ENCODE results near the gene VSIG1.
A peak's percentile ranks its signal among the peaks of the same experiment; 100 is the strongest.

The VSIG1 gene

DNA sequence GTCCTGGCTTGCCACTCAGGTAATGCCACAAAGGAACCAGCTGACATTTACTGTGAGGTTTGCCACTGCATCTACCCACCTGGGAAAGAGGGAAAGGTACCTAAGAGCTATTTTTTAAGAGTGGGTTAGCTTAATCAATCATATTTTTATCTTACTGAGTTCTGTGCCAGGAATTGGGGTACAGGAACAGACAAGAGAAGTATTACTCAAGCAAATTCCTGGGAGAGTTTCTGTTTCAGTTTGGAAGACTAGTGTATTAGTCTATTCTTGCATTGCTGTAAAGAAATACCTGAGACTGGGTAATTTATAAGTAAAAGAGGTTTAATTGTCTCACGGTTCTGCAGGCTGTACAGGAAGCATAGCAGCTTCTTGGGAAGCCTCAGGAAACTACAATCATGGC is 23.3 kb downstream of the VSIG1 start:
- no peak for DNase-seq

DNA sequence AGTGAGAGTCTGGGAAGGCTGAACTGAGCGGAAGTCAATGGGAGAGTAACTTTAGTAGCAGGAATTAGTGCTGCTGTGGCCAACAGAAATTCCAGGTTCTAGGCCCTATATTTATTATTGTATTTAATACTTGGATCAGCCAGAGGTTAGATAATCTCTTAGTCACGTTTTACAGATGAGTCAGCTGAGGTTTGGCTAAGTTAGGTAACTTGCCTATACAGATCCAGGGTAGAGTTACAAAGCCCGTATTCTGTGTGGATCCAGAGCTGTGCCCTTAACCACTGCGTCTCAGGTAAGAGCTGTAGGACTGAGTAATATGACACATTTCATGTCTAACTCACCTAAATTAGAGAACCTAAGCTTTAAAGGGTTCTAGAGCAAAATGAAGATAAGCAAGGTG is 26.0 kb downstream of the VSIG1 start:
- DNase-seq, result no peak

DNA sequence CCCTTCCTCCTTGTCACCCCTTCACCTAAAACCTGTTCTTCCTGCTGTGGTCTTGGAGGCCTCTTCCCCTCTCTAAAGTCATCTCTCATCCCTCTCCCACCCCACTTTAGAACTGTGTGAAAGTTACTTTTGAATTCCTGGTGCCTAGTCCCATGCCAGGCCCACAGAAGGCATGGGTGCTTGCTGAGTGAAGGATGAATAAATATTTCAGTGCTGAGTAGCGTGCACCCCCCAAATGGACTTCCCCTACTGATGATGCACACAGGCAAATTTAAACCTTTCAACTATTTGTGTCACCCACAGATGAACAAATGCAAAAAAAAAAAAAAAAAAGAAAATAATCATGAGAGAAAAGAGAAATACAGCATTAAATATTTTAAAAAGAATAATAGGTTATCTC is 26.7 kb downstream of the VSIG1 start:
- DNase-seq, result no peak

DNA sequence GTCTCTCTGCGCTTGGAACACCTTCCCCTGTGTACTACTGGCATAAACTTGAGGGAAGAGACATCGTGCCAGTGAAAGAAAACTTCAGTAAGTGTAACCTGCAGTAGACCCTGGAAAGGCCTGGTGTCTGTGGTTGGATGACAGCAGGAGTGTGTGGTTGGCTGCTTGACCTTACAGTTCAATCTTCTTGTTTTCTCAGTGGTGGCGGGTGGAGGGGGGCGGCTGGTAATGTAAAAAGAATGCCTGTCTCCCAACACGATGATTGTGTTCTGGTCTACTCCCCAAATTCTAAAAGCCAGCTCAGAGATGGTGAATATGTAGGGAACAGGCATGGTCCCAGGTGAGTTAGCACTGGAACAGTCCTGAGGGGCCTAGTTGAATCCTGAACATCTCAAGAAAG is 27.9 kb downstream of the VSIG1 start:
- no peak for DNase-seq

DNA sequence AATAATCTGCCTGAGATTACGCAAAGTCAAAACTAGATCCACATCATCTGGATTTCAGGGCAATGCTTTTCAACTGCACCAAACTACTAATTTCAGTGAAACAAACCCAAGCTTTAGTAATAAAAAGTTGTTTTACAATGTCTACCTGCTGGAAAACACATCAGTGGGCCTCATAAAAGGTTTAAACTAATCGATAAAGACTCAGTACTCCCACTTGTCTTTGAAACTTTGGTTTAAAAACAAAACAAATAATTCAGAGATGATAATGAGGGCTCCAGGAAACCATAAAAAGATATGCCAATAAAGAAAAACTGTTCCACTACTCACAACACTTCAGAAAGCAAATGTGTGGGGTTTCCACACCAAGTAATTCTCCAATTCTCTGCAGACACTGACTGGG is 36.2 kb downstream of the VSIG1 start:
- DNase-seq, result no peak

DNA sequence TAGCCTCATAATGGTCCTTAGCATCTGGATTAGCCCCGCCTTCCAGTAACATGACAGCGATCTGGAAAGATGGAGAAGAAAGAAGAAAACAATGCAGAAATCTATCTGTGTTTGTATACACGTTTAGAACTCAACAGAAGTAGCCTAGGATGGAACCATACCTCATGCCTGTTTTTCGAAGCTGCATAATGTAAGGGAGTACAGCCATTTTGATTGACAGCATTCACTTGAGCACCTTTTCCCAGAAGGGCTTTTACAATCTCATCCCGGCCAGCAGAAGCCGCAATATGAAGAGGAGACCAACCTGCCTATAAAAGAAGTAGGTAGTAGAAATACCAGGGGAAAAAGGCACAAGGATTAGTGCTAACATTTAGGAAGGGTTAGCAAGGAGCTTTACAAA is 42.9 kb downstream of the VSIG1 start:
- DNase-seq, result no peak

DNA sequence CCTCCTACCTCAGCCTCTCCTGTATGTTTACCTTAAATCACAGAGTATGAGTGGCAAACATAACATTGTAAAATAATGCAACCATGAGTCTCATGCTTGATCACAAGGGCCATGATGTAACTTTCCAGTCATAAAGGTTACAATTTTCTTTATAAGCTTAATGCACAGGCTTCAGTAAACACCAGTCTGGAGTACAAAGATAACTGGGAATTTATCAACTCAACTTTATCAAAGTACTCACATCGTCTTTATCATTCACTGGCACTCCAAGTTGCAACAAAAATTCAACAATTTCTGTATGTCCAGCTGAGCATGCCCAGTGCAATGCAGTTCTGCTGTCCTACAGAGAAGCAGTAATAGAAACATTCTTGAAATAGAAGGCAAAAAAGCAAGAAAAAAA is 43.6 kb downstream of the VSIG1 start:
- DNase-seq, result no peak

DNA sequence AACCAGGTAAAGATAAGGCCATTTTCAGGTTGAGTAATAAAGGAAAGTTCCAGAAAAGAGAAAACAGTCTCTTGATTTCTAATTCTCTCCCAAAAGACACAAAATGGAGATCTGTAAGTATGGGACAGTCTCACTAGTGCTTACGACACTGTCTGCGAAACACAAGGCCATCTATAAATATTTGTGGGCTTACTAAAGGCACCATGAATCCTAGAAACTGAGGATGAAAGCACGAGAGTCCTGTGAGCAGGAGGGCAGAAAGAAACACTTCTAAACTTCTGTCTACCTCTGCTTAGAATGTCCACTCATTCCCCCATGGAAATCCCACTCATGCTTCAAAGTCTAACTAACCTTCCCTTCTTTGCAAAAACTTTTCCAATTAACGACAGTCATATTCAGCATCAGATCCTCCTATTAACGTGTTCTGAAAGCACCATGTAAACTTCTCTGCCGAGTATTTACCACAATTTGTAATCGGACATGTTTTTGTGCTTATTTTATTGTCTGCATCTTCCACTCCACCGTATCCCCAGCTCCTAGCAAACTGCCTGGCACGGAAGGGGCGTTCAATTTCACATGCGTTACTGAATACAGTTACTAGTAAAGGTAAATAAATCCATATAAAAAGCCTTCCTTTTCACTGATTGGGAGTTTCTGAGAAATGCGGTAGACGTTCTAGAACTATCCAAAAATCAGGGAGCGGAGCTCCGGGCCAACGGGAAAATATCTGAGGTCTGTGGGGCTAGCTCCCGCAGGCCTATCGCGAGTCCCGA is 45.8 kb downstream of the VSIG1 start:
- no peak for DNase-seq

DNA sequence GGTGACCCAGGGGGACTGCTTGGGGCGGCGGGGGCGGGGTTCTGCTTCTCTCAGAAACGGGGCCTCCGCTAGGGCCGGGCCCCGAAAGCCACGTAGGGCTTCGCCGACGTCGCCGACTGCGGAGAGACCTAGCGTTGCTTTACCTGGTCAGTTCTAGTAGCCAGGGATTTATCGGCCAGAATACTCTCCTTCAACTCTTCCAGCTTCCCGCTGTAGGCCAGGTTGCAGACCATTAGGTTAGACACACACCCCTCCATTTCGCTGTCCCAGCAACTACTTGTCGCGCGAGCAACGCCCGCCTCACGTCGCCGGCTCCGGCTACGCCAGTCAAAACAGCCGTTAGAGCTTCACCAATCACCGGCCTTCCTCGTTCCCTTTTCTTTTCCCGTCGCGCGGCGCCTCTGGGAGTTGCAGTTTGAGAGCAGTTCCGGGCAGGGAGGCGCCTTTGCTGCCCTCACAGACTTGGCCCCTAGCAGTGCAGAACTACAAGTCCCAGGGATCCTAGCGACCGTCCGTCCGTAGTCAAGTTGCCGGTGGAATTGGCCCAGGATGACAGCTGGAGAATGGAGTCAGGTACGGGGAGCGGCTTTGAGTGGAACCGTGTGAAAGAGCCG is 46.5 kb downstream of the VSIG1 start, which contains the start of the genes ATG4A and PSMD10:
TSS of gene ATG4A (plus strand) at position 515 of the 614 bp plus-strand sequence. CDS start at position 564, 49 bp downstream.
TSS of gene PSMD10 (minus strand) at position 279 of the 614 bp plus-strand sequence. CDS start at position 257, 22 bp downstream.
- peak; percentile 86 for DNase-seq

DNA sequence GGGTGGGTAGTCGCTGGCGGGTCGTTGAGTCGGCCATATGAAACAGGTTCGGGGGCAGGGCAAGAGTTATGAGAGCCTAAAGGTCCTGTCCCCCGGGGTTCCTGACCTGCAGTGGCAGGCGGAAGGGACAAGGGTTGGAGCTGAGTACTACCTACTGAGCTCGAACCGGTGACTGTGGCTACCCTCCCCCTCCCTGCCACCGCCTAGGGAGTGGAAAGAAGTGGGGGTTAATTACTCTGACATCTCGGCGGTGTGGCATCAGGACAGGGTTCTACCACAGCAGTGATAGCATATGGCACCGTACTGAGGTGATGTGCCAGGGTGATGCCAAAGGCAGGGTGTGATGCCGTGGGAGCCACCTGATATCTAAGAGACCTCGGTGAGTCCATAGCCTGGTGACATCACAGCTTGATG is 47.0 kb downstream of the VSIG1 start:
- no peak for DNase-seq

DNA sequence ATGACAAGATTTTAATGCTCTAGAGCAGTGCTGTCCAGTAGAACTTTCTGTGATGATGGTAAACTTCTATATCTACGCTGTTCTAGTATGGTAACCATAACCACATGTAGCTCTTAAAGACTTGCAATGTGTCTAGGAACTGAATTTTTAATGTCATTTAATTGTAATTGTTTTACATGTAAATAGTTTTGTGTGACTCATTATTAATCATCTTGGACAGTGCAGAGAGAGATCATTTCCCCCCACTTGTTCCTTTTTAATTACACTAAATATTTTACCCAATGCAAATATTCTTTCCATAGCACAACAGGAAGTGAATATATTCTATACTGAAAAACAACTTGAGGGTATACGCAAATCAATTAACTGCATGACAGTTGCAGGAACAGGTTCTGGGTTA is 52.5 kb downstream of the VSIG1 start:
- no peak for DNase-seq

DNA sequence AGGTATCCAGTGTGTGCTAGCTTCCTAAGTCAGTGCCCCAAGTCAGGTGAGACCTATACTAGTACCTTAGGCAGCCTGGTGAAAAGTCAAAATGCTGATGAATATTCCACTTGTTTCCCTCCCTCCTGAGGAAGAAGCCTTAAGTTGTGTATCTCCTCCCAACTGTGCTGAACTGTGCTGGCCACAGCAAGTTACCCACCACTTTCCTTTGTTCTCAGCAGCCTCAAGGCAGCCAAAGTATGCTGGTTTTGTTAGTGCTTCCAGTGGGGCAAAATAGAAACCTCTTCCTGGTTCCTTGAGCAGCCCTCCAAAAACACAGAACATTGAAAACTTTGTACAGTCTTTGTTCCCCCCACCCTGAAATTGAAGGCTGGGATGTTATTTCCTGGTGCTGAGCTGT is 60.6 kb downstream of the VSIG1 start:
- DNase-seq, result no peak

DNA sequence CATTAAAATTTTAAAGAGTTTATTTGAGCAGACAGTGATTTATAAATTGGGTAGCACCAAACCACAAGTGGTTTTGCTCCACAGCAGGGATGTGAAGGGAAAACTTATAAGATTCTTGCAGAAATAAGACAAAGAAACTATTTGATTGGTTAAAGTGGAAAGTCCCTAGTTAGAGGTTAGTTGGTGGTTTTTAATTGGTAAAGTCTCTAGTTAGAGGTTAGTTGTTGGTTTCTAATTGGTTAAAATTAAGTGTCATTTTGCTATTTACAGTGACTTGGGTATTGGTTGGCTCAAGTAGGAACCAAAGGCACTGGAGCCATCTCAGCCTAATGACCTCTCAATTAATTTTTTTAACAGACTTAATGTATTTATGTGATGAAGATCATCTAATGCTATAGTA is 69.7 kb downstream of the VSIG1 start:
- no peak for DNase-seq

DNA sequence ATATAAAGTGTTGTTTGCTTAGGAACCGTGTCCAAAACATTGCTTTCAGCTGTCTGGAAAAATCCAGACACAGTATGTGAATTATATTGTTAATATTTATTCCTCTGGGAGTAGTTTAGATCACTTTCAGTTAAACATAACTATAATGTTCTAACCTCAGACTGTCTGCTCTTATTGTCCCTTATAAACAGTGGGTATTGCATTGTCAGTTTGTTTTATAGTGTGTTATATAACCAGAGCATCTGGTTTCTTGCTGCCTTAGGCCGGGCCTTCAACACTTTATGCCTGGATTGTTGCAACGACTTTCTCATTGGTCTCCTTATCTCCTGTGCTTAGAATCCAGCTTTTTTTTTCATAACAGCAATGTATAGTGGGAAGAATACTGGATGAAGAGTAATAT is 73.1 kb downstream of the VSIG1 start:
- no peak for DNase-seq

DNA sequence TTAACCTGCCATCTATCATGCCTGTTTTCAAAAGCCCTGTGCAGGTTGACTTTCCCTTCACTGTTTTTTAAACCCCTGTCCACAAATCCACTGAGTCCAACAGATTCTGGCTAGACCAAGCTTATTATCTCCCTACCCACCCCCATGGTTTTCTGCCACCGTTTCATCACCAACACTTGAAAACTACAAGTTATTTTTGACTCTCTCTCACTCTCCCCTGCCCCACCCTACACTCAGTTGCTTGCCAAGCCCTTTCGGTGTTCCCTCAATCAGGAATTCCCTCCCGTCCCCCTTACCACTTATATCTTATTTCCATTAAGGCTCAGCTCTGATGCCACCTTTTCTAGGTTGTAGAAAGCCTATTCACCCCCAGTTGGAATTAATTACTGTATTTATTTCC is 76.4 kb downstream of the VSIG1 start:
- no peak for DNase-seq

DNA sequence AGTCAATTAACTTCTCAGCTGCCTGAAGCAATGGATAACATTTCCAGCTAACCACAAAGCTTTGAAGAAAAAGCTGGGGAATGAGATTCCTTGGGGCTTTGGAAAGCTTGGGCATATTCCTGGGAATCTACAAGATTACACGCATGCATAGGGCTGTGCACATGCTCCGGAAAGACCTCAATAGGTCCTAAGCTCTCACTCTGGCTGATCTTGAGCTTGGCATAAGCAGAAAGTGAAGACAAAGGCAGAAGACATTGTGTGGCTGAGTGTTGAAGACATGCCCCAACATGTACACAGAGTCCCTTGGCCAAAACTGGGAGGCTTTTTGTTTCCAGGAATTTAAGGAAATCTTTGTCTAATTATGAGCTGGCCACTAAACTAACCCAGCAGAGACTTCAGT is 77.9 kb downstream of the VSIG1 start:
- no peak for DNase-seq

DNA sequence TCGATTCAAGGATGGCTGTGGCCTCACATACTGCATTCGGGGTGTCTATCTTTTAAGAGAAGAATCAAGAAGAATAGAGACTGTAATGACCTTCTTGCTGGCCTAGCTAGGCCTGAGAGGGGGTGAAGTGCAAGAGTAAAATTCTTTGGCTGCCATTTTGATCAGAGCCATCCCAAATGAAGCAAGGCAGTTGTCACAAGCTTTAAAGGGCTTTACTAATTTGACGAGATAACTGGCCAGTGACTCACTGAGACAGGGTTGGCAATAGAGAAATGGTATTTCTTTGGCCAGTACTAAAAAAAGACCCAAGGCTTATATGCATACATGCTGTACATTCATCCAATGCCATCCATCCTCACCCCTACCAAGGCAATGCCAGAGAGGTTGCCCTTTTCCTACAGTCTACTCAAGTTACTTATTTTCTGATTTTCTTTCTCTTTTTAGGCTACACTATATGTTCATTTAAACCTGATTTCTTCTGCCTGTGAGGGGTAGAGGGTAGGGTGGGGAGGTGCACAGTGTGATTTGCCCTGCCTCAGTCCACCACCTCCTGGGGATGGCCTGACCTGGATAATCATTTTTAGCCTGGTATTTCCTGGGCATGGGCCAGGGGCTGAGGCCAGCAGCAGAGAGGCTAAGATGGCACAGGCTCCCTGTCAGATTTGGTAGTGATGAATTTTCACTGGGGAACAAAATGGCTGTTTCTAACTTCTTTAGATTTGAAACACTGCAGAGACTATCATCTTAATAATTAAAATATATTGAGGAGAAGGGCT is 78.9 kb downstream of the VSIG1 start:
- DNase-seq, result no peak

DNA sequence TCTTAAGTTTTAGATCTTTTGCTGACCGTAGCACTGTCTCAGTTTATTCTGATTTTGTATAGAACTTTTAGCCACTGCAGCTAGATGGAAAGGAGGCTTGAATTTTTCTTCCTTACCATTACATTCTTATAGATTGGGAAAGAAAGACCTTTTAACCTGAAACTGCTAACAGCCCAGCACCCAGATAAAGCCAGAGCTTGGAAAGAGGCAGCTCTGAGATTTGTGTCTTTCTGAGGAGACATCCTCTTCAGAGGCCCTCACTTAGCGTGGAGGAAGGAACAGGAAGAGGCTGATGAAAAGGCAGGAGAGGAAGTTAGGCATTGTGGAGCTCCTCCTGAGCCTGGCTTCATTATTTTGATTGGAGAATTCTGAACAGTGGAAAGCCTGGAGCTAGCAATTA is 81.8 kb downstream of the VSIG1 start:
- no peak for DNase-seq

DNA sequence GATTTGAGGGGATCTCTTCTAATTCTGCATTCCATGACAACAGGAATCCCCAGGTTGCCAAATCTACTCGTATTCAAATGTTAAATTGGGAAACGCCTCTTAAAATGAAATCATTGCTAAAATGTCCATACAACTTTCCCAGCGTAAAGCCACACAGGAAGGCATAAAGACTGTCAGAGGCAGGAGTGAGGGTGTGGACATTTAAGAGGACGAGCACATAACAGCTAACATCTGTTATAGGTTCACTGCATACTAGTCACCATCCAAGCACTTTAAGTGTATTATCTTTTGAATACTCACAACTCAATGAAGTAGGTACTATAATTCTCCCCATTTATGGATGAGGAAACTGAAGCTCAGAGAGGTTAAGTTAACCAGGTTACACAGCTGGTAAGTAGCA is 82.3 kb downstream of the VSIG1 start:
- DNase-seq, result no peak
